HG02973 (cell line): ENCODE results near the gene RAB44.

Experiments
- ATAC-seq: cut with Tn5 transposase; IDR thresholded peaks from one replicate; pipeline ENCODE4 v1.9.1; 2021; ENCODE audit warnings: moderate library complexity; ENCODE audit not compliant: unreplicated experiment

The RAB44 gene

DNA sequence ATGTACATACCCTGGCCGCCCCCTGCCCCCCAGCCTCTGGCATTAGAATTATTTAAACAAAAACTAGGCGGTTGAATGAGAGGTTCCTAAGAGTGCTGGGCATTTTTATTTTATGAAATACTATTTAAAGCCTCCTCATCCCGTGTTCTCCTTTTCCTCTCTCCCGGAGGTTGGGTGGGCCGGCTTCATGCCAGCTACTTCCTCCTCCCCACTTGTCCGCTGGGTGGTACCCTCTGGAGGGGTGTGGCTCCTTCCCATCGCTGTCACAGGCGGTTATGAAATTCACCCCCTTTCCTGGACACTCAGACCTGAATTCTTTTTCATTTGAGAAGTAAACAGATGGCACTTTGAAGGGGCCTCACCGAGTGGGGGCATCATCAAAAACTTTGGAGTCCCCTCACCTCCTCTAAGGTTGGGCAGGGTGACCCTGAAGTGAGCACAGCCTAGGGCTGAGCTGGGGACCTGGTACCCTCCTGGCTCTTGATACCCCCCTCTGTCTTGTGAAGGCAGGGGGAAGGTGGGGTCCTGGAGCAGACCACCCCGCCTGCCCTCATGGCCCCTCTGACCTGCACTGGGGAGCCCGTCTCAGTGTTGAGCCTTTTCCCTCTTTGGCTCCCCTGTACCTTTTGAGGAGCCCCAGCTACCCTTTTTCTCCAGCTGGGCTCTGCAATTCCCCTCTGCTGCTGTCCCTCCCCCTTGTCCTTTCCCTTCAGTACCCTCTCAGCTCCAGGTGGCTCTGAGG is 11.5 kb upstream of the RAB44 start:
- no peak for ATAC-seq

GRCh38 chr6:36686668-36687513 is 10.7 kb upstream of the RAB44 start:
- ATAC-seq: no peak

- ATAC-seq: no peak
Measured at GRCh38 chr6:36688063-36688738, 9.4 kb upstream of the RAB44 start.

GRCh38 chr6:36688739-36689075 is 8.9 kb upstream of the RAB44 start:
- no peak for ATAC-seq

DNA sequence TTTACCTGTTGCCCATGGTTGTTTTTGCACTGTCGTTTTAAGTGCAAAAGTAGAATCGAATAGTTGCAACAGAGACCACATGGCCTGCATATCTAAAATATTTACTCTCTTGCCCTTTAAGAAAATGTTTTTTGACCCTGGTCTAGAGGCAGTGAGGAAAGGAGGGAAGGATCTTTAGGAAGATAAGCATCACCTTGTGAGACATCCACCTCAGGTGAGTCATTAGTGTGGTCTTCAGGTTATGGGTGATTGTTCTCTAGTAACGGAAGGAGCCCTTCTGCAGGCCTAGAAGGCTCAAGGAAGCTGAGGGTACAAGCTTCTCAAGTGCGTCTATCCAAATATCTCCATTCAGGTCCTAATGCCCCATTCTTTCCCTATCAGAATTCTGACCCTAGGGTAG is 6.6 kb upstream of the RAB44 start:
- ATAC-seq: no peak

- no peak for ATAC-seq
Measured at GRCh38 chr6:36691612-36692011, 6.0 kb upstream of the RAB44 start.

- no peak for ATAC-seq
Measured at GRCh38 chr6:36692220-36692619, 5.4 kb upstream of the RAB44 start.

DNA sequence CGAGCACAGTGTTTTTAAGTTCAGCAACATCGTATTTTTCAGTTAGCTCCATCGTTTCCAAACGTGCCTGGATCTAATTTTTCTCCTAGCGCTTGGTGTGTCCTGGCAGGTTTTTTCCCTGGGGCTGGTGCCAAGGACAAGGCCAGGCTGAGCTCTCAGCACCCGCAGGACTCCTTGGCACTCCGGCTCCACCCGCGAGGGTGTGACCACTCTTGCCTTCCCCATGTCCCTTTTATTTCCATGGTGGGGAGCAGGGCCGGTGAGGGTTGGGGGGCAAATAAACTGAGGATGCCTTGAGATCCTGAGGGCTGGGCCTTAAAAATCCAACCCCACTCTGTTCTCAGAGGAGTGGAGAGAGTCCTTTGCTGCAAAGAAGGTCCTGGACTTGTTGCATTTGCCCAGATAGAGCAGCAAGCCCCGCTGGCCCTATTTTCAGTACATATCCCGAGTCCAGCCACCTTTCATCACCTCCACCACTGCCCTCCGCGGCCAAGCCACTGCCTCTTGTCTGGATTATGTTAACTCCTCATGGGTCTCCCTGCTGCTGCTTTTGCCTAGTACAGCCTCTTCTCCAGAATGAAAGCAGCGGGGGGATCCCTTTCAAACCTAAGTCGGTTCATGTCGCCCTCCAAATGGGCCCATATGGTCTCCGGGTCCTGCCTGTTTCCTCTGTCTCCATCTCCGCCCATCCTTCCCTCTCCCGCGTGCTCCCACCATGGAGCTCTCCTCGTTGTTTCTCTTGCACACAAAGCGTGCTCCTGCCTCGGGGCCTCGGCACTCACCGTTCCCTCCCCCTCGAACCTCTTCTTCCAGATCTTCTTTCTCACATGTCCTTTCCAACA is 4.5 kb upstream of the RAB44 start:
- no peak for ATAC-seq

GRCh38 chr6:36694616-36695015 is 3.0 kb upstream of the RAB44 start:
- ATAC-seq: no peak

DNA sequence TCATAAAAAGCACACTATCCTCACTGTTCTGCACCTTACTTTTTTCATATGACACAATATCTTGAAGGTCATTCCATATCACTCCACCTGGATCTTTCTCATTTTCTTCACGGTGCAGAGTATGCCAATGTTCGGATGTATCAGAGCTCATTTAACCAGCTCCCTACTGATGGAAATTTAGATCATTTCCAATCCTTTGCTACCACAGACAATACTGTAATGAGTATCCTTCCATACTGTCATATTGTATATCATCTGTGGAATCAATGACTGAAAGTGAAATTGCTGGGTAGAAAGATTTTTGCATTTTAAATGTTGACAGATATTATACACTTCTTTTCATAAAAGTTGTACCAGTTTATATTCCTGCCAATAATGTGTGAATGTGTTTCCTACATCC is 2.2 kb upstream of the RAB44 start:
- no peak for ATAC-seq

- no peak for ATAC-seq
Measured at GRCh38 chr6:36698196-36698595, 570 bp downstream of the RAB44 start.

DNA sequence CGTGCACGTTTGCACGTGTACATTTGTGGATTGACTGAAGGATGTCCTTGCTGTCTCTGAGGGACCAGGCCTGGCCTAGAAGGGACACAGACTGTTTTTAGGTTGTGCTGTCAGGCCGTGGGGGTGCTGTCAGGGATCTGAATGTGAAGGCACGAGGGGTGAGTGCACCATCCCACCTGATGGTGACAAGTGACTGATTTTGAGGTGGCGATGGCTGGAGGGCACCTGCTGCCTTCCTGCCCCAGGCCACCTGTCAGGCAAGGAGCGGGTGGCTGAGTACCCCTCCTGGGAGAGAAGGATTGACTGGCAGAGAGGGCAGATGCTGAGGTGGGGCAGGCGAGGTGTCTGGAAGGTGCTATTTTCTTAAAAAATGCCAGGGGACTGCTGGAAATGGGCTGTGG is 1.2 kb downstream of the RAB44 start:
- no peak for ATAC-seq

- ATAC-seq: no peak
Measured at GRCh38 chr6:36699348-36699747, 1.7 kb downstream of the RAB44 start.

- ATAC-seq: no peak
Measured at GRCh38 chr6:36700071-36700812, 2.6 kb downstream of the RAB44 start.

DNA sequence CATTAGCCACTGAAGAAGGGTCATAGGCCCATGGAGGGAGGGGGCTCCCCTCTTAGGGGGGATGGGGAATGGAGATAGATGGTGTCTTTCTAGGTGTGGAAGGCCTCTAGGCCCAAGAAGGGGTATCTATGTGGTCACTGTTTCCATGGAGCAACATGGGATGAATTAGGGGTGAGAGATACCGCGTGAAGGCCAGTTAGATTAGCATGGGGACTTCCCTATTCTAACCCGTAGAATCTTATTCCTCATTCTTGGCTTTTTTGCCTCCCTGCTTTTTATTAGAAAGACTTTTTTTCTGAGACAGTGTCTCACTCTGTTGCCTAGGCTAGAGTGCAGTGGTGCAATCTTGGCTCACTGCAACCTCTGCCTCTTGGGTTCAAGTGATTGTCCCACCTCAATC is 3.2 kb downstream of the RAB44 start:
- no peak for ATAC-seq

DNA sequence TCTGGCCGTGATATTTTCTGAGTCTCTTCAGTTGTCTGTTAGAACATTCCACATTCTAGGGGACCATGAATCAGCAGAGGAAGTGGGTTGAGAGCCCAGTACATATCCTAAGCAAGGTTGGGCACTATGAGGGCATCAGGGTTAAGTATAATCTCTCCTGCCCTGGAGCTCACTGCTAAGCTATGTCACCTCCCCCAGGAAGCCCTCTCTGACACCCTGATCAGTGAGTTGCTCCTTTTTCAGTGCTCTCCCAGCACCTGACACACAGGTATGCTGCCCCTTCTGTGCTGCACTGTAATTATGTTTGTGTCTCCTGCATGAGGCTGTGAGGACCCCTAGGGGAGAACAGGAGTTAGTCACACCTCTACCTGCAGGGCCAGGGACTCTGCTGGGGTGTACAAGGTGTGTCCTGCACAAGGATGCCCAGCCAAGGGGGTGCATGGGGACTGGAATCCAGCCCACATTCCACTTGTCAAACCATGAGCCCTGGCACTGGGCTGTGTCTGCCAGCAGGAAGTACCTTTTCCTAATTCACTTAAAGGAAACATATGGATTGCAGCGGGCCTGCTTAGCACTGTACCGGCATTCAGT is 3.9 kb downstream of the RAB44 start:
- no peak for ATAC-seq

GRCh38 chr6:36702656-36703055 is 5.0 kb downstream of the RAB44 start:
- ATAC-seq: no peak

GRCh38 chr6:36703081-36703606 is 5.5 kb downstream of the RAB44 start:
- no peak for ATAC-seq

GRCh38 chr6:36703982-36704381 is 6.4 kb downstream of the RAB44 start:
- ATAC-seq: no peak
